ENCODE measurements around the gene RGS12.

RGS12 gene, protein sequence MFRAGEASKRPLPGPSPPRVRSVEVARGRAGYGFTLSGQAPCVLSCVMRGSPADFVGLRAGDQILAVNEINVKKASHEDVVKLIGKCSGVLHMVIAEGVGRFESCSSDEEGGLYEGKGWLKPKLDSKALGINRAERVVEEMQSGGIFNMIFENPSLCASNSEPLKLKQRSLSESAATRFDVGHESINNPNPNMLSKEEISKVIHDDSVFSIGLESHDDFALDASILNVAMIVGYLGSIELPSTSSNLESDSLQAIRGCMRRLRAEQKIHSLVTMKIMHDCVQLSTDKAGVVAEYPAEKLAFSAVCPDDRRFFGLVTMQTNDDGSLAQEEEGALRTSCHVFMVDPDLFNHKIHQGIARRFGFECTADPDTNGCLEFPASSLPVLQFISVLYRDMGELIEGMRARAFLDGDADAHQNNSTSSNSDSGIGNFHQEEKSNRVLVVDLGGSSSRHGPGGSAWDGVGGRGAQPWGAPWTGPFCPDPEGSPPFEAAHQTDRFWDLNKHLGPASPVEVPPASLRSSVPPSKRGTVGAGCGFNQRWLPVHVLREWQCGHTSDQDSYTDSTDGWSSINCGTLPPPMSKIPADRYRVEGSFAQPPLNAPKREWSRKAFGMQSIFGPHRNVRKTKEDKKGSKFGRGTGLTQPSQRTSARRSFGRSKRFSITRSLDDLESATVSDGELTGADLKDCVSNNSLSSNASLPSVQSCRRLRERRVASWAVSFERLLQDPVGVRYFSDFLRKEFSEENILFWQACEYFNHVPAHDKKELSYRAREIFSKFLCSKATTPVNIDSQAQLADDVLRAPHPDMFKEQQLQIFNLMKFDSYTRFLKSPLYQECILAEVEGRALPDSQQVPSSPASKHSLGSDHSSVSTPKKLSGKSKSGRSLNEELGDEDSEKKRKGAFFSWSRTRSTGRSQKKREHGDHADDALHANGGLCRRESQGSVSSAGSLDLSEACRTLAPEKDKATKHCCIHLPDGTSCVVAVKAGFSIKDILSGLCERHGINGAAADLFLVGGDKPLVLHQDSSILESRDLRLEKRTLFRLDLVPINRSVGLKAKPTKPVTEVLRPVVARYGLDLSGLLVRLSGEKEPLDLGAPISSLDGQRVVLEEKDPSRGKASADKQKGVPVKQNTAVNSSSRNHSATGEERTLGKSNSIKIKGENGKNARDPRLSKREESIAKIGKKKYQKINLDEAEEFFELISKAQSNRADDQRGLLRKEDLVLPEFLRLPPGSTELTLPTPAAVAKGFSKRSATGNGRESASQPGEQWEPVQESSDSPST (N-terminal part only)

DNA sequence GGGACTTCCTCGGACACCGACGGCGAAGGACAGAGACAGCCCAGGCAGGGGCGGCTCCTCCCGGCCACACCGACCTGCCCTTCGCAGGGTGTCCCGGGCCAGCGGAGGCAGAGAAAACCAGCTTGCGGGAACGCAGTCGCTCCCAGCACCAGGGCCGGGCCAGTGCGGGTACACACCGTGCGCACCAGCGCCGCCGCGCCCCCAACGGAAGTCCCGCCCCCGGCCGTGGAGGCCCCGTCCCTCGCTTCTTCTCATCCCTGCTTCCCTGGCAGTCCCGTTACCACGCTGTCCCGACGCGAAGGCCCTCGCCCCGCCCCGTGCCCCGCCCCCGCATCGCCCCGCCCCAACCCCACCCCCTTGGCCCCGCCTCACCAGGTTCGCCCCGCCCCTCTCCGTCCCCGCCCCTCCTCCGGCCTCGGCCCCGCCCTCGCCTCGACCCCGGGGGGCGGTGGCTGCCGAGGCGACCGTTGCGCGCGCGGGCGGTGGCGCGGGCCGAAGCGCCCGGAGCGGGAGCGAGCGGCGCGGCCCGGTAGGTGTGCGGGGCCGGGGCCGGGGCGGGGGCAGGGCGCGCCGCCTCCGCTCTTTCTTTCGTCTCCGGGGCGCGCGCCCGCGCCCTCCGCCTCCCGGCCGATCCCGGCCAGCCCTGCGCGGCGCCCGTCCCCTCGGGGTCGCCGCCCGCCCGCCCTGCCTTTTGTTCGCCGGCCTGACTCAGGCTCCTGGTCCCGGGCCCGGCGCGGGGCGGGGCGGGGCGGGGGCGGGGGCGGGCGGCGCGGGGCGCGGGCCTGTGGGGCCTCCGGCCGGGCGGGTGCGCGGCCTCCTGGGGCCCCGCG is at the start of gene RGS12:
RGS12 (plus strand) TSS at position 451 of the 830 bp plus-strand sequence. CDS start 23,150 bp downstream, outside the sequence.
- DNase-seq, result peak; percentile 90

DNA sequence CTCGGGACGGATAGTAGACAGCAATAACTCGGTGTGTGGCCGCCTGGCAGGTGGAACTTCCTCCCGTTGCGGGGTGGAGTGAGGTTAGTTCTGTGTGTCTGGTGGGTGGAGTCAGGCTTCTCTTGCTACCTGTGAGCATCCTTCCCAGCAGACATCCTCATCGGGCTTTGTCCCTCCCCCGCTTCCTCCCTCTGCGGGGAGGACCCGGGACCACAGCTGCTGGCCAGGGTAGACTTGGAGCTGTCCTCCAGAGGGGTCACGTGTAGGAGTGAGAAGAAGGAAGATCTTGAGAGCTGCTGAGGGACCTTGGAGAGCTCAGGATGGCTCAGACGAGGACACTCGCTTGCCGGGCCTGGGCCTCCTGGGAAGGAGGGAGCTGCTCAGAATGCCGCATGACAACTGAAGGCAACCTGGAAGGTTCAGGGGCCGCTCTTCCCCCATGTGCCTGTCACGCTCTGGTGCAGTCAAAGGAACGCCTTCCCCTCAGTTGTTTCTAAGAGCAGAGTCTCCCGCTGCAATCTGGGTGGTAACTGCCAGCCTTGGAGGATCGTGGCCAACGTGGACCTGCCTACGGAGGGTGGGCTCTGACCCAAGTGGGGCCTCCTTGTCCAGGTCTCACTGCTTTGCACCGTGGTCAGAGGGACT is 49.6 kb upstream of the RGS12 start:
- DNase-seq, result no peak

DNA sequence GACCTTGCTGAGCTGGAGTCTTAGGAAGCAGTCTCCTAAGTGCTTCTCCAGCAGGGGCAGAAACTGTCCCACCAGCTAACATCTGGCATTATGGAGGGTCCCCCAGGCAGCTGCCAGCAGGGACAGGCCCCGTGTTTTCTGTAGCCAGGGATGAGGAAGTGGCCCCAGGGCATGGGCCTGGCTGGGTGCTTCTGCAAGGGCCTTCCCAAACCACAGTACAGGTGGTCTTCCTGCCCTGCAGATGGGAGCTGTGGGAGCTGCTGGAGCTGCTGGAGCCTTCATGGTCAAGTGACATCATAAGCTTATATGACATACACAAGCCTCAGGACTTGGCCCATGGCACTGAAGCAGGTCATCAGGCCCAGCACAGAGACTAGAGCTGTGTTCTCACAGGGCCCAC is 48.8 kb upstream of the RGS12 start:
- no peak for DNase-seq

DNA sequence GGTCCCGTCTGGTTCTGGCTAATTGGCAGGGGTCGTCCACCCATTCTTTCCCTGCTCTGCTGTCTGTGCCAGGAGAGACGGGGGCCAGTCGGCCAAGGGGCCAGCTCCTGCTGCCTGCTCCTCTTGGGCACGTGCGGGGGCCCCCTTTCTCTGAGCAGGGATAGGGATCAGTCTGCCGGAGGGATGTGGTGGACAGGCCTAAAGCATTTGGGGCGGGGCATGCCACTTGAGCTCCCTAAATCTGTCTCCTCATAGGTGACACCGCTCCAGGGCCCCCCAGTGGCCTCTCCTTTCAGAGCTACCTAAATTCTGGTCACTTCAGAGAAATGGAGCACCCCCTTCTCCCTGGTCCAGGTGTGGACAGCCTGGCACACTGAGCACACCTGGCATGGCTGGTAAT is 48.1 kb upstream of the RGS12 start:
- DNase-seq, result no peak

DNA sequence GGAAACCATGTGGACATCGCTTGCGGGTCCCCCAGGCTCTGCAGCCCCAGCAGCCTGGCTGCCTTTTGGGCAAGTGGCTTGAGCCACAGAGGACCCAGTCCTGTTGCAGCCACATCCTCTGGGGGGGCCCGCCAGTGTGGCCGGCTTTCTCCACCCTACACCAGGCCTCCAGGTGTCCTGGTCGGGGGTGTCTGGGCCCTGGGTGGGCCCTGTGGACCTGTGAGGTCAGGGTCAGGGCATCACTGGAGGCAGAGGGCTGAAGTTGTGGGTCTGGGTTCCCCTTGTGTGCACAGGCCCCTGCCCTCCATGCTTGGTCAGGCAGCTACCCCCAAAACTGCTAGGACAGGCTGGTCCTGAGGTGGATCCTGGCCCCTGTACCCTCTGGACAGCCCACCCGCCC is 47.1 kb upstream of the RGS12 start:
- DNase-seq, result no peak

DNA sequence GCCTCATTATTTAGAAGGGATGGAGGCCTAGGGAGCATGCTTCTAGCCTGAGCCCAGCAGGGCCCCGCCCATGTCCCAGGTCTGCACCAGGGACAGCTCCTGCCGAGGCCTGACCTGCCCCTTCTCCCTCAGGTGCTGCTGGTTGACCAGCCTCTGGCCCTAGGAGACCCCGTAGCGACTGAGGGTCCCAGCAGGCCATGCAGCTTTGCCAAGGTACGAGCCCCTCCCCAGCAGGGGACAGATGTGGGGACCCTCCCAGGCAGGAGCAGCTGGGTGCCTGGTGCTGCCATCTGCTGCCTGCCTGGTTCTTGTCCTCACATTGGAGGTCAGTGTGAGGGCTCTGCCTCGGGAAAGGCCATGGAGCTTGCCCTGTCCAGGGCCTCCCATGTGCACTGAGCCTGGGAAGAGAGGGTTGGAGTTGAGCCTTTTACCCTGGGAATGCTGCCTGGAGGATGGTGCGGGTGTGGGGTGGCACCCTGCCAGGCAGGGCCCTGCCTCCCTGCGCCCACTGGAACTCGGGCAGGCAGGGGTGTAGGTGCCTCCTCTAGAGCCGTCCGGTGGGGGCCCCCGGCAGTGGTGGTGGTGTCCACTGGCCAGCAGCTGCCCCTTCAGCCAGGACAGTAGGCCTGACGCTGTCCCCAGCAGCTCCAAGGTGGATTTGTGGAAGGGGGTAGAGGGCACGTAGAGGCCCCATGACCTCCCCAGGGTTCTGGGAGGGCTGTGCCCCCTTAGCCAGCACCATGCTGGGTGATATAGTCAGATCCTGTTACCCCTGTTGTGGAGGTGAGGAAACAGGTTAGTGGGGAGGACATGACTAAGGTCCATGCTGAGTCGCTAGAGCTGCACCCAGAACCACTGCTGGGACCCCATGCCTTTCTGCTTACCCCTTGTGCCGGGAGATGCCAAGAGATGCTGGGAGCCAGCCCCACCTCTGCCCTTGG is 46.1 kb upstream of the RGS12 start:
- no peak for DNase-seq

DNA sequence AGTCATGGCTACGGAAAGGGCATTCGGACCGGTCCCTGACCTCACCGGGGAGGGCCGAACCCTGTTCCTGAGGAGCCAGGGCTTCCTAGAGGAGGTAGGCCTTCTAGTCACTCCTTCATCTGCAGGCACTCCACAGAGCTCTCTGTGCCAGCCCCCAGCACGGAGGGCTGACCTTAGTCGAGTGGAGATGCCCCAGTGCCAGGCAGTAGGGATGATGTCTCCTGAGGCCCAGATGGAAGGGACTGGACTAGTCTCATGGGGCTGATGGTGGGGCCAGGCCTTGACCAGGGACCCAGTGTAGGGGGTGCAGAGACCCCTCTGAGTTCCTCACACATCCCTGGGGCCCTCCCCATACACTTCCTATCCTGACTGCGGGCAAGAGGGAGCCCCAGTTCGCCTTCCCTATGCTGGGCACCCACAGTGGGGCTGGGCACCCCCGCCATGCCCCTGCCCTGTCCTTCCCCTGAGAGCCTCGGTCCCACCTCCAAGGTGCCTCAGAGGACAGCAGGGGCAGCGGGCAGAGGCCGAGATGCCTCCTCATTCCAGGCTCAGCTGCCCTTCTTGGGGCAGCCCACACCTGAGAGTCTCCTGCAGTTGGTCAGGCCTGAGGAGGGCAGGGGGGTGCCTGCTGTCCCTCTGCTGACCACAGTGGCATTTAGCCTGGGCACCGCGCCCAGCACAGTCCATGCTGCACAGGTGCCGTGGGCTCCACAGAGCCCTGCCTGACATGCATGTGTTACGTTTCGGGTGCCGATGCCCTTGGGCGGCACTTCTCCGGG is 45.2 kb upstream of the RGS12 start:
- DNase-seq, result no peak

DNA sequence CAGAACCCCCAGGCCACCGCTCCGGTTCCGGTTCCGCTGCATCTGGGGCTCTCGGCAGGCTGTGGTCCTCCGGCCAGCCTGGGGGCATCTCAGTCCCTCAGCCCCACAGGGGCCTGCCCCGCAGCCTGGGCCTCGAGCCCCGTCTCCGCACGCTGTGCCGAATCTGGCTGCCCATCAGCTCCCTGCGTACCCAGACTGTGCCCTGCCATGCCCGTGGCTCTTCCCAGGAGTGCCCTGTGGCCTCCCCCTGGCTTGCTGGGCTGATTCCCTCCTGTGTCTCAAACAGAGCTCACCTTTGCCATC is 44.7 kb upstream of the RGS12 start:
- no peak for DNase-seq

DNA sequence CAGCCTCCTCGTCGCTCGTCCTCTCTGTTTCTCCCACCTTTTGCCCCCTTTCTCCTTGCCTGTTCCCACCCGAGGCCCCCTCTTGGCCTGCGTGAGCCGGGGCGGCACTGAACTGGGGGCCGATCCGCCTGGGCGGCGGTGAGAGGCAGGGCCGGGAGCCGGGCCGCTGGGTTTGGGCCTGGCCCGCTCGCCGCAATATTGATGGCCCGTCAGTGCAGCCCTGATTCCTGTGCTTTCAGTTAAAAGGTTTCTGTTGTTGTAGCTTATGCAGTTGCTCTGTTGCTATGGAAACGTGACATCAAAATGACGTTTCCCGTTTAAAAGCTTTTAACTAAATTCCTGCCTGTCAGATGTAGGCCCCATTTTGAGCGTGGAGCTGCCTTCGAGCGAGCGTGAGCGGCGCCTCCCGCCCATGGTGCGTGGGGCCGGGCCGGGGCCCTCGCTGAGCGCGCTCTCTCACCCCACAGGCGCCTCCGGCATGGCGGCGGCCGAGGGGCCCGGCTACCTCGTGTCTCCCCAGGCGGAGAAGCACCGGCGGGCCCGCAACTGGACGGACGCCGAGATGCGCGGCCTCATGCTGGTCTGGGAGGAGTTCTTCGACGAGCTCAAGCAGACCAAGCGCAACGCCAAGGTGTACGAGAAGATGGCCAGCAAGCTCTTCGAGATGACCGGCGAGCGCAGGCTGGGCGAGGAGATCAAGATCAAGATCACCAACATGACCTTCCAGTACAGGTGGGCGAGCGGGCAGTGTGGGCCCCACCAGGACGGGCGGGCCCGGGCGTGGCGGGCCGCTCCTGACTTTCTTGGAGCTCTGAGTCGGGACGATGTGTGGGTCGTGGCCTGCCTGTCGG is 43.8 kb upstream of the RGS12 start, which contains the start of gene MSANTD1:
MSANTD1 (plus strand) TSS at position 349 of the 851 bp plus-strand sequence; CDS start at position 413, 64 bp downstream.
- no peak for DNase-seq

DNA sequence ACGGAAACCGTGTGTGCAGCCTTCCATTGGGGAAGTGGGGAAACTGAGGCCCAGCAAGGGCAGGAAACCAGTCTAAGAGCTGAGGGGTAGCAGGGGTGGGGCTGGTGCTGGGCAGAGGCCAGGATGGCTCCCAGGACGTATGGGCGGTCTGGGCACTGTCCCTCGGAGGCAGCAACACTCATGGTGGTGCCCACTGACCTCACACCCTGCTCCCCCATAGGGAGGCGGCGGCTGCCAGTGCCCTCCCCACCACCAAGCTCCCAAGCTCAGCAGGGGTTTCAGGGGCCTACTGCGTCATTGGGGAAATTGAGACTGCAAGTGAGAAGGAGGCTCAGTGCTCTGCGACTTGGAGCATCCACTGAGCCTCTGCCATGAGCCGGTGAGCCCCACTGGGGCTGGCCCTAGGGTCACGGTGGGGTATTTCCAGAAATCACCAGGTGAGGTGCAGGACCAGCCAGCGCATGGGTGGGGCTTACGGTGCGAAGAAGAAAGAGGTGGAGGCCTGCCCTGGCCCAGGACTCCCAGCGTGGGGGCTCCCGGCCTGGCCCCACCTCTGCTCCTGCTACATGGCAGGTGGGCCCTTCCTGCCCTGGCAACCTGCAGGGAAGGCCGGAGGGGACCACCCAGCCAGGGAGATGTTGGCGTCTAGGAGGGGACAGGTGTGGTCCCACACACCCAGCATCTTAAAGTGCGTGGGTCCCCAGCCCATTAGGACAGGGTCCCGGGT is 42.9 kb upstream of the RGS12 start:
- no peak for DNase-seq

DNA sequence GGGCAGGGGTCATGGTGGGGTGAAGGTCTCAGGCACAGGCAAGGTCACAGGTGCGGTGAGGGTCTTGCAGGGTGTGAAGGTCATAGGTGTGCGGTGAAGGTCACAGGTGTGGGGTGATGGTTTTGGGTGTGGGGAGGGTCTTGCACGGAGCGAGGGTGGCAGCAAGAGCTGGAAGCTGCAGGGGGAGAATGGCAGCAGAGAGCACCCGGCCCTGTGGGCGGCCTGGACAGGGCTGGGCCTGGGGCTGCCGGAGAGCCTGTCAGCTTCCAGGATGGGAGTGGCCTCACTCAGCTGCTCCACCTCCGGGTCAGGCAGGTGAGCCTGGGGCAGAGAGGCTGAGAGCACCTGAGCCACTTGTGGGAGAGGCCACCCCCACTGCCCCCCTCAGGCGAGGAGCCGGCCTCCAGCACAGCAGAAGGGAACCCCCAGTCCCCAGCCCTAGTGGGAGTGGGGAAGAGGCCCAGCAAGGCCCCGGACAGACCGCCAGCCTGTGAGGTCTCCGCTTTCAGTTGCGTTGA is 42.3 kb upstream of the RGS12 start:
- no peak for DNase-seq

DNA sequence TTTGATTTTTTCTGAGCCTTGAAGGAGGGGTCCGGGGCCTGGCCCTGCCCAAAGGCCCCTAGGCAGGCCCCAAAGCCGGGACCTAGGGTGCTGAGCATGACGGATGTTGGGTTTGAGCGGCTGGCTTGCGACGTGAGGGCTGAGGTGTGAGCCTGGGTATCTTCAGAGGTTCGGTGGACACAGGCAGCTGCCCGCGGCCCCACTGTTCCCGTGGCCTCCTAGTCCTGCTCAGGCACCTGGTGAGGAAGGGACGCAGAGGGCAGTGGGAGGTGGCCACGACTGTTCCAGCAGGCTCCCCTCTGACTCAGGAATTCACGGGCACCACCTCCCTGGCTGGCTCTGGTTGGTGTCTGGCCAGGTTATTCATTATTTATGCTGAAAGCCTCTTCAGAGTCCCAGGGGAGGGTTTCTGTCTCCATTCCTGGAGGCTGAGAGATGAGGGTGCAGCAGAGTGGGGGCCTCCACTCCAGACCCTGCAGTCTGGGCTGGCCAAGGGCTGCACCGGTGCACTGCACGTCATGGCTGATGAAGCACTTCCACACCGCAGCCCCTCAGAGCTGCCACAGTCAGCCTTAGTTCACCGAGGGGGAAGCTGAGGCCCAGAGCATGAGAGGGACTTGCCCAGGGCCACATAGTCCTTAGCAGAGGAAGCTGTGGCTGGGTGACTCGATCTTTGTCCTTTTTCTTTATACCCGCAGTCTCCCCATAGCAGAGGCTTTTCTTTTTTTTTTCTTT is 41.7 kb upstream of the RGS12 start:
- no peak for DNase-seq

DNA sequence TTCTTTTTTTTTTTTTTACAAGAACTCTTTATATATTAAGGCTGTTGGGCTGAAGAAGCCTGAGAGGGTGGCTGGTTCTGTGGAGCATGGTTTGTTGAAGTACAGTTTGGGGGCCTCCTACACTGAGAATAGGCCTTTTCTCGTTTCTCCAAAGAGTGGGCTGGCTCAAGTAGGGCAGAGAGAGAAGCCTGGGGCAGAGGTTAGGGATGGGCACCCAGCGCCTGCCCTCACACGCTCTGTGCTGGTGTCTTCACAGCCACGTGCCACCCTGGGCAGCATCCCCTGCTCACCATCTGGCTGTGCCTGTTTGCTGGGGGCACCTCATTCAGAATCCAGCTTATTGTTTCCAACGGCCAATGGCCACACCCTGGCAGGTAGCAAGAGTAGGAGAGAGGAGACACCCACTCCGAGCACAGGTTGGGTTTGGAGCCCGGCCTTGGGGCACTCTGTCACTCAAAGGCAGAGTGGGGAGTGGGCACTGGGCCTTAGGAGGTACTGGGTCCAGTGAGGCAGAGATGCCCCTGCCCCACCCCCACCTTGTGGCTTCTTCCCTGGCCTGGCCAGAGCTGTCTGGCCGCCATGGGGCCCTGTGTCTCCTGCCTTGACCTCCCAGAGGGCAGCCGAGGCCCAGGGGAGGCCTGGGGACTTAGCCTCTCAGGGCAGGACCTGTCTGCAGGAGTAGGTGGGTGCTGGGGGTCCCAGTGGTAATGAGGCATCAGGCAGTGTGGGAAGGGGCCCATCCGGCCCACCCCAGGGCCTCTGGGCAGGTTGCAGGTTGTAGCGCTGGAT is 40.9 kb upstream of the RGS12 start:
- no peak for DNase-seq

DNA sequence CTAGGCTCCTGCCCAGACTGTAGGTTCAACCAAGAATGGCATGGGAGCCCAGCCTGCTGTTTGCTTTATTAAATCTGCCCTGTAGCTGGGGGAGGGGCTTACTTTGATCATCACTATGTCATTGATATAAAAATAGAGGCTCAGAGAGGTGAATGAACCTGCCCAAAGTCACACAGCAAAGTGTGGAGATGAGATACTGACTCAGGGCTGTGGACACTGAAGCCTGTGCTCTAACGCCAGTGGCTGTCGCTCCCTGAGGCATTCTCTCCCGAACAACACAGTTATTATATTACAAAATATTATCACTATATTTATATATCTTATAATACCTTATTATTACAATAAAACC is 40.4 kb upstream of the RGS12 start:
- DNase-seq, result no peak

DNA sequence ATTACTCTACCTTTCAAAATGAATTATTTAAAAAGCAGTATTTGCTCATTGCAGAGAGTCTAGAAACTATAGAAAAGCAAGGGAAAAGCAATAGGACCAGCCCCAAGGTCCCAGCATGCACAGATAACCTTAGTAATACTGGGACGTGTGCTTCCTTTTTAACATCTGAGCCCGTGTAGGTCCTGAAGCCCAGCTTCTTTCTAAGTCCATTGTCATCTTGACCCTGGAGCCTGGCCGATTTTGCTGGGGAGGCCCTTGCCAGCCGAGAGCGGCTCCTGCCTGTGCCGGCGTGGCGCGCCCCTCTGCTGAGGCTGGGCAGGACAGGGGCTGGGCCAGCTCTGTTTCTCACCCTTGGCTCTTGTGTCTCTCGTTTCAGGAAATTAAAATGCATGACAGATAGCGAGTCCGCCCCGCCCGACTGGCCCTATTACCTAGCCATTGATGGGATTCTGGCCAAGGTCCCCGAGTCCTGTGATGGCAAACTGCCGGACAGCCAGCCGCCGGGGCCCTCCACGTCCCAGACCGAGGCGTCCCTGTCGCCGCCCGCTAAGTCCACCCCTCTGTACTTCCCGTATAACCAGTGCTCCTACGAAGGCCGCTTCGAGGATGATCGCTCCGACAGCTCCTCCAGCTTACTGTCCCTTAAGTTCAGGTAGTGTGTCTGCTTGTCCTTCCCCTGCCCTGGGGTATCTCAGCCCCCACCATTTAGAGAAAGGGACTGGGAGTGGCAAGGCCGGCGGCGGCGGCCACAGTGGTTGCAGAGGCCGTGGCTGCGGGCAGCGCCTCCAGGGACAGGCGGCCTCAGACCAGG is 39.8 kb upstream of the RGS12 start:
- no peak for DNase-seq
